HEK293T (cell line): ENCODE measurements around the gene SLC8A1.
A peak's percentile ranks its signal among the peaks of the same experiment; 100 is the strongest.

Experiments
- CTCF ChIA-PET: fragments of 350-600 bp; formaldehyde crosslinking; extraction: SDS; loops from one replicate; lab custom pipeline; 2021; ENCODE audit warnings: antibody characterized with exemption, inconsistent platforms; lab: Yijun Ruan, JAX
- POLR2A ChIA-PET: fragments of 350-600 bp; formaldehyde crosslinking; extraction: SDS; loops from one replicate; lab custom pipeline; 2020; ENCODE audit warnings: antibody characterized with exemption, inconsistent platforms; lab: Yijun Ruan, JAX
- DNase-seq: peaks from one replicate; pipeline ENCODE4 v3.0.0; 2012; ENCODE audit warnings: mixed read lengths; ENCODE audit errors: extremely low spot score
- ARNT ChIP-seq: fragments of 450-650 bp; IDR thresholded peaks from 2 replicates; pipeline ENCODE4 v1.6.1; 2017; ENCODE audit warnings: mild to moderate bottlenecking
- BHLHE40 ChIP-seq: fragments of 450-650 bp; IDR thresholded peaks from 2 replicates; pipeline ENCODE4 v1.6.1; 2016; ENCODE audit warnings: mild to moderate bottlenecking, moderate library complexity, borderline replicate concordance
- CTBP1 ChIP-seq: fragments of 450-650 bp; IDR thresholded peaks from 2 replicates; pipeline ENCODE4 v1.6.1; 2016; ENCODE audit warnings: borderline replicate concordance
- ELF4 ChIP-seq: fragments of 450-650 bp; IDR thresholded peaks from 2 replicates; pipeline ENCODE4 v1.6.1; 2017; ENCODE audit warnings: antibody characterized with exemption
- FOXA1 ChIP-seq: fragments of 450-650 bp; IDR thresholded peaks from 2 replicates; pipeline ENCODE4 v1.6.1; 2016; ENCODE audit warnings: mild to moderate bottlenecking
- FOXK2 ChIP-seq: fragments of 450-650 bp; IDR thresholded peaks from 2 replicates; pipeline ENCODE4 v1.6.1; 2016; ENCODE audit warnings: mild to moderate bottlenecking
- FOXM1 ChIP-seq: fragments of 450-650 bp; IDR thresholded peaks from 2 replicates; pipeline ENCODE4 v1.6.1; 2017; ENCODE audit warnings: mild to moderate bottlenecking, borderline replicate concordance
- HDGF ChIP-seq: fragments of 450-650 bp; IDR thresholded peaks from 2 replicates; pipeline ENCODE4 v1.6.1; 2017; ENCODE audit warnings: antibody characterized with exemption, borderline replicate concordance
- L3MBTL2 ChIP-seq: fragments of 450-650 bp; conservative IDR thresholded peaks from 2 replicates; pipeline ENCODE4 v1.6.1; 2016; ENCODE audit warnings: mild to moderate bottlenecking
- LEF1 ChIP-seq: fragments of 450-650 bp; IDR thresholded peaks from 2 replicates; pipeline ENCODE4 v1.6.1; 2017; ENCODE audit warnings: mild to moderate bottlenecking, borderline replicate concordance
- NFRKB ChIP-seq: fragments of 450-650 bp; IDR thresholded peaks from 2 replicates; pipeline ENCODE4 v1.6.1; 2016; ENCODE audit warnings: mild to moderate bottlenecking, moderate library complexity
- PKNOX1 ChIP-seq: fragments of 450-650 bp; IDR thresholded peaks from 2 replicates; pipeline ENCODE4 v1.6.1; 2016
- SP1 ChIP-seq: fragments of 450-650 bp; IDR thresholded peaks from 2 replicates; pipeline ENCODE4 v1.6.1; 2017
- SUZ12 ChIP-seq: fragments of 450-650 bp; IDR thresholded peaks from 2 replicates; pipeline ENCODE4 v1.6.1; 2016; ENCODE audit warnings: mild to moderate bottlenecking
- TARDBP ChIP-seq: fragments of 450-650 bp; IDR thresholded peaks from 2 replicates; pipeline ENCODE4 v1.6.1; 2016
- ZNF384 ChIP-seq: fragments of 450-650 bp; IDR thresholded peaks from 2 replicates; pipeline ENCODE4 v1.6.1; 2016

The SLC8A1 gene

DNA sequence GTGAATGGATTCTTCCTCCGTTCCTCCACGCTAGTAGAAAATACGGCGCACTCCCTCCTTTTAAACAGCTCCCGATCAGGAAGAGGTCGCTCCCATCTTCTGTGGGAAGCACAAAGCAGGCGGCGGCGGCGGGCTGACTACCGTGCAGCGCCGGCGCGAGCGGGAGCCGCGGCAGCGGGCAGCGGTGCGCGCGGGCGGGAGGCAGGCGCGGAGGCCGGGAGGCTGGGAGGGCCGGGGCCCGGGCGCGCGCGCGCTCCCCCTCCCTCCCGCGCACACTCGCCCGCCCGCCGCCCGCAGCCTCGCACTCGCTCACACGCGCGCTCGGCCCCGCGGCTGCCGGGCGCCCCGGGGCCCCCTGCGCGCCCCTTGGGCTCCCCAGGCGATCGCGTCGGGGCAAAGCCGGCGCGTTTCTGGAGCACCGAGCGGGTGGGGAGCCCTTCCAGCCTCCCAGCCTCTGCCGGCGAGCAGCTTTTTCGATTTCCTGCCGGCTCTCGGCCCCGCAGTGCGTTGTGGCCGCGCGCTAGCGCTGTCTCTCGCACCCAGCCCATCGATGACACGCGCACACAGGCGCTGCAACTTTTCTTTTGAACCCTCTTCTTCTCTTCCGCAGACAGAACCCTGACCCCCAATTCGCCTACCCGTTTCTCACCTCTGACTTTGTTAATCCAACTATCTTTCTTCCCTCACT is at the start of gene SLC8A1:
SLC8A1 (minus strand) TSS at position 173 of the 688 bp plus-strand sequence.
- no peak for TF ChIP-seq ARNT
- peak; percentile 63 for TF ChIP-seq L3MBTL2
- ChIA-PET POLR2A (interaction anchor here (1.0 kb wide), 1 partner anchor 9 kb away, joined by 3 read pairs; no protein-coding TSS in a partner anchor), CTCF (interaction anchor here (0.5 to 1.4 kb wide), 4 partner anchors 36 to 1613 kb away, joined by 3 to 4 read pairs (median 4); no protein-coding TSS in a partner anchor)
- DNase-seq, result peak; percentile 66

DNA sequence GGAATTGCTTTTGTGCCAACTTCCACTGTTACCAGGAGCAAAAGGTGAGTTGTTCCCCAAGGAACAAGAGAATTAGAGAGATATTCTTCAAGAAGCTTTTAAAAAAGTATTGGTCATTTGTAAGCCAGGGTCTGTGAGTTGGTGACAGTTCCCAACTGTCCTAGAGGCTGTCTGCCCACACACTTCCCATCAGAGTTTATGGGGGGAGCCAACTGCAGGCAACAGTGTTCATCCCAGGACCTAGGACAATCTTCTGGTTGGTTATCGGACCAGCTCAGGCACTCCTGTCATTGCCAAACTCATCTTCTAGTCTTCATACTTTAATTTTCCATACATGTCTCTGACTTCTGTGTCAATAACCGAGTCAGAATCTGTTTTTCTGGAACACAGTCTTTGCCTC is 47.5 kb upstream of the SLC8A1 start:
- ChIA-PET POLR2A (no interaction called here), CTCF (no interaction called here)
- no peak for TF ChIP-seq FOXM1
- TF ChIP-seq ZNF384, result no peak
- no peak for TF ChIP-seq CTBP1
- no peak for TF ChIP-seq ARNT
- TF ChIP-seq SP1, result no peak
- no peak for TF ChIP-seq ELF4
- TF ChIP-seq FOXK2, result no peak
- TF ChIP-seq SUZ12, result no peak
- TF ChIP-seq LEF1, result no peak
- no peak for TF ChIP-seq PKNOX1
- TF ChIP-seq HDGF, result no peak
- no peak for TF ChIP-seq BHLHE40
- no peak for TF ChIP-seq TARDBP
- TF ChIP-seq L3MBTL2, result no peak
- no peak for DNase-seq

GRCh38 chr2:40497251-40497859 is 45.5 kb upstream of the SLC8A1 start:
- TF ChIP-seq PKNOX1, result peak; percentile 31
- no peak for TF ChIP-seq LEF1
- TF ChIP-seq FOXK2, result no peak
- no peak for TF ChIP-seq SP1
- ChIA-PET CTCF (interaction anchor here (2.2 kb wide), 1 partner anchor 9 kb away, joined by 5 read pairs; no protein-coding TSS in a partner anchor), POLR2A (no interaction called here)
- no peak for DNase-seq

DNA sequence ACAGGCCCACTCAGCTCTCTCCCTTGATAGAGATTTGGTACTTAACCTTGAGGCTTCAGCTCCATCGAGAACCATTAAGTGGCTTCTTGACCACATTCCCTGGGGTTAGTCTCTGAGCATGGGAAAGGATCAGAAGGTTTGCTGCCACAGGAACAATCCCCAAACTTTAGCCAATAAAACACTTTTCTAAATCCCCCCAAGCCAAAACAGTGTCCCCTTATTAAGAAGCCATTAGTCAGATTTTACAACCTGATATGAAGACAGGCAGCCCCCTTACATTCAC is 37.7 kb upstream of the SLC8A1 start:
- TF ChIP-seq ELF4 (no peak), TARDBP (no peak), ZNF384 (no peak)
- DNase-seq, result no peak
- ChIA-PET CTCF (no interaction called here), POLR2A (no interaction called here)

- ChIA-PET CTCF (interaction anchor here (1.0 to 1.7 kb wide), 3 partner anchors 8 to 67 kb away, joined by 4 to 5 read pairs (median 5); no protein-coding TSS in a partner anchor), POLR2A (no interaction called here)
- no peak for DNase-seq
- TF ChIP-seq HDGF (no peak), LEF1 (no peak)
Observed at GRCh38 chr2:40488927-40489677, 37.2 kb upstream of the SLC8A1 start.

- POLR2A ChIA-PET, result no interaction called here
- peak; percentile 91 for TF ChIP-seq ZNF384
- TF ChIP-seq FOXM1, result no peak
- CTCF ChIA-PET, result interaction anchor here (0.6 to 1.7 kb wide), 8 partner anchors 9 to 1449 kb away, joined by 3 to 10 read pairs (median 4); partner anchors contain the start of gene SLC8A1
- peak; percentile 18 for DNase-seq
Observed at GRCh38 chr2:40488101-40488601, 36.3 kb upstream of the SLC8A1 start.

- TF ChIP-seq ZNF384, result no peak
- TF ChIP-seq SP1, result no peak
- no peak for TF ChIP-seq FOXA1
- TF ChIP-seq PKNOX1, result no peak
- TF ChIP-seq LEF1, result no peak
- TF ChIP-seq CTBP1, result no peak
- TF ChIP-seq ELF4, result no peak
- no peak for TF ChIP-seq ARNT
- TF ChIP-seq FOXM1, result no peak
- TF ChIP-seq HDGF, result no peak
- TF ChIP-seq SUZ12, result no peak
- TF ChIP-seq FOXK2, result no peak
- no peak for TF ChIP-seq BHLHE40
- no peak for TF ChIP-seq TARDBP
- TF ChIP-seq NFRKB, result no peak
- TF ChIP-seq L3MBTL2, result no peak
- CTCF ChIA-PET, result interaction anchor here (0.6 to 1.7 kb wide), 6 partner anchors 10 to 1450 kb away, joined by 3 to 5 read pairs (median 3); partner anchors contain the start of gene SLC8A1
- DNase-seq, result no peak
- POLR2A ChIA-PET, result no interaction called here
Observed at GRCh38 chr2:40487602-40488001, 35.7 kb upstream of the SLC8A1 start.
